NCI-H748 treated with DMSO at 0.1 percent for 48 hours (cell line): ENCODE measurements around the gene KIAA1671.
A peak's percentile ranks its signal among the peaks of the same experiment; 100 is the strongest.

Experiments used
- DNase-seq: peaks from one replicate; lab custom pipeline; 2025; lab: John Stamatoyannopoulos, UW

The KIAA1671 gene

DNA sequence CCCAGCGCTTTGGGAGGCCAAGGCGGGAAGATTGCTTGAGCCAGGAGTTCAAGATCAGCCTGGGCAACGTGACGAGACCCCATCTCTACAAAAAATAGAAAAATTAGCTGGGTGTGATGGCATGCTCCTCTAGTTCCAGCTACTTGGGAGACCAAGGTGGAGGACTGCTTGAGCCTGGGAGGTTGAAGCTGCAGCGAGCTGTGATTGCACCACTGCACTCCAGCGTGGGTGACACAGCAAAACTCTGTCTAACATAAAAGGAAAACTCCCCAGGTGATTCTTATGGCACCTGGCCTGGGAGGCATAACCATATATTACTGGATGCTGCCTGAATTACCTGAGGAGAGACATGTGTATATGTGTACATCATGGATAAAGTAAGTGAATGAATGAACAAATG lies 29.1 kb downstream of the KIAA1671 start:
- DNase-seq, result no peak

DNA sequence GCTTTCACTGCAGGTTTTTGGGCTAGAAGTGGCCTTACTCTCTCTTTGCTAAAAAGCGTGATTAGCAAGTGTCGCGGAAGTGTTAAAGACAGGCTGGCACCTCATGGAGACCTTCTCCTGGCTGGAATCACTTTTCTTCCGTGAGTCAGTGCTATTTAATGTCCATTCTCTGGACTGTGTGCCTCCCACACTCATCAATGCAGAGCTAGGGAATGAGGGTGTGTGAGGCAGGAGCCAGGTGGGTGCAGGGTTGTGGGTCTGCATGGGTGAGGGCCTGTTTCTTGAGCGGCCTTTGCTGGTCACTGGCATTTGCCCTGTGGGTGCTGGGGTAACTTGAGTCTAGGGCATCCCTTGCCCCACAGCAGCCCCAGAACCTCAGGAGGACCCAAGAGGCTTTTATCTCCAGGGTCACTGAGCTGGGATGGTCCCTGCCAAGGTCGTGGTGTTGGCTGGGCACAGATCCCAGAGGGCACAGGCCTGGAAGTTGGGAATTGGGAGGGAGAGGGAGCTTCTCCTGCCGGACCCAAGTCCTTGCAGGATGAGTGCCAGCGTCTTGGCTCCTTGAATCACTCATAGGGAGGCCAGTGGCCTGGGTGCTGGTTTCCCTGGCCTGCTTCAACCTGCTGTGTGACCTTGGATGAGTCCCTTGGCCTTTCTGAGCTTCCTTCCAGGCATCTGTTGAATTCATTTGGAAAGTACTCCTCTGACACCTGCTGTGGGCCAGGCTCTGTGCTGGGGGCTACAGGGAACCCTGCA lies 30.0 kb downstream of the KIAA1671 start:
- no peak for DNase-seq

DNA sequence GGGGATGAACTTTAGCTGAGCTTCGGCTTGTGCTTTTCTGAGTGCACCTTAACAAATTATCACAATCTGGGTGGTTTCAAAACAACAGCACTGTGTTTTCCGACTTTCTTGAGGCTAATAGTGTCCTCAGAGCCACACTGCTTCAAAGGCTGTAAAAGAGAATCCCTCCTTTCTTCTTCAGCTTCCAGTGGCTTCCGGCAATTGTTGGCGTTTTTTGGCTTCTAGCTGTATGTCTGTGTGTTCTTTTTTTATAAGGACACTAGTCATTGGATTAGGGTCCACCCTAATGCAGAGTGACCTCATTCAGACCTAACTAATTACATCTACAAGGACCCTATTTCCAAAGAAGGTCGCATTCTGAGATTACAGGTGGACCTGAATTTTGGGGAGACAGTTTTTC lies 30.6 kb downstream of the KIAA1671 start:
- DNase-seq, result no peak

DNA sequence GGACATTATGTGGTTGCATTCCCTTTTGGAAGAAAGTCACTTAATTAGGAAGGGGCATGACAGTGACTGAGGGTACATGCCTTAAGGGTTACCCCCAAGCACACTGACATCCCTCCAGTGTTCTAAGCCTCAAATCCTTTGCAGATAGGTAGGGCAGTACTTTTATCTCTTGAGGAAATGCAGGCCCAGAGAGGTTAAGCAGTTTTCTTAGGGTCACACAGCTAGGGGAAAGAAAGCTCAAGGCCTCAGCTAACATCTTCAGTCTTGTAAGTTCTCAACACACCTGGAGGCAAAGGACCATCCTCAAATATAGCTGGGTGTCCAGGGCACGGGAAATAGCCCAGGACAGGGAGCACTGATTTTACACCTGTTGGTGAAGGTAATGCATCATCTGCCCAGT lies 31.6 kb downstream of the KIAA1671 start:
- DNase-seq, result no peak

DNA sequence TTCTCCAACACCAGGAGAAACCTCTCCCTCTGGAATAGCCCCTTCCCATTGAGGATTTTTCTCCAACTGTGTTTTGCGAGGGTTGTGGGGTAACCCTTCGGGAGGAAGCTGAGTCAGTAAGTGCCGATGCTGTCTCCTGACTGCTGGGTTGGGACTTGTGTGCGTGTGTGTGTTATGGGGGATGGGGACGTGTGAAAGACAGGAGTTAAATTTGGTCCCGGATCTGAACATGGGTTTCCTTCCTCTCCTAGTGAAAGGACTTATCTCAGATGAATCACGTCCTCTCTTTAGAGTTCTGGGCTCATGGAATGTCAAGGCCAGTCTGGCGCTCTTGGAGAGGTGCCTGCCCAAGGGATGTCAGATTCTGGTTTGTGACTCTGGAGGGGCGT lies 33.3 kb downstream of the KIAA1671 start:
- no peak for DNase-seq

DNA sequence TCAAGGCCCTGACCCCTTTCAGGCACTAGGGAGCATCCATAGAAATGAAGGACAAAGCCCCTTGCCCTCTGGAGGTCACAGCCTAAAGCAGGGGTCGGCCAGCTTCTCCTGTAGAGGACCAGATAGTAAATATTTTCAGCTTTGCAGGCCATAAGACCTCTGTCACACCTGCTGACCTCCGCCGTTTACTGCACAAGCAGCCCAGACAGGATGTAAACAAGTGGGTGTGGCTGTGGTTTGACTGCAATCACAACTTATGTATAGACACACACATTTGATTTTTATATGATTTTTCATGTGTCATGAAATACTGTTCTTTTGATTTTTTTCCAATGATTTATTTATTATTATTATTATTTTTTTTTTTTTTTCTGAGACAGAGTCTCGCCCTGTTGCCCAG lies 34.3 kb downstream of the KIAA1671 start:
- DNase-seq, result no peak

DNA sequence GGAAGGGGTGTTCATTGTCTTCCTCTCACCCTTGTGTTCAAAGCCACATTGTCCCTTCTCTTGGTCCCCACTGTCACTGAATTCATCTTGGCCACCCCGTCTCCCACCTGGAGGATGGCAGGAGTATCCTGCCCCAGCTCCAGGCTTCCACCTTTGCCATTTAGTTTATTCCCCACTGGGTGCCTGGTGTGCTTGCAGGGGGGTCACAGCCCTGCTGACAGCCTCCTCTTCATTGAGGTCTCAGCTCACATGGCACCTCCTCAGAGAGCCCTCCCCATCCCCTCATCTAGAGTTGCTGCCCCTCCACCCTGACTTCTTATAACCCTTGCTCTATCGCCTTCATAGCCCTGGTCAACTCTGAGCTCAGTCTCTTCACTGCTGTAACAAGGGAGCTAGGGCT lies 36.6 kb downstream of the KIAA1671 start:
- no peak for DNase-seq

DNA sequence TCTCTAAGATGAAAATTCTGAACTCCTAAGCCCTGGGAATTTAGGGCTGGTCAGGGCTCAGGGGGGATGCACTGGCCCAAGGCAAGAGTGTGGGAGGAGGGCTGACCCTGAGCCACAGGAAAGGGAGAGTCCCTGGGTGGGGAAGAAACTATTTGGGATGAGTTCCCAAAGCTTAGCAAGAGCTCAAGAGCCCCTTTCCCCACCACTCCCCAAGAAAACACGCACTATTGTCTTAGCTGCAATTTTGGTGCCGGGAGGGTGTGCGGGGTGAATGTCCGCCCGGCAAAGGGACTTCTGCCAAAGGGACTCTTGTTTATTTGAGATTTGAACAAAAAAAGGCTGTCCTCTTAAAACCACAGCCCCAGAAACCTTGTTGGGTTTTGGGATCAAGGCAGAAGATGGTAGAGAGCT lies 37.0 kb downstream of the KIAA1671 start:
- no peak for DNase-seq

DNA sequence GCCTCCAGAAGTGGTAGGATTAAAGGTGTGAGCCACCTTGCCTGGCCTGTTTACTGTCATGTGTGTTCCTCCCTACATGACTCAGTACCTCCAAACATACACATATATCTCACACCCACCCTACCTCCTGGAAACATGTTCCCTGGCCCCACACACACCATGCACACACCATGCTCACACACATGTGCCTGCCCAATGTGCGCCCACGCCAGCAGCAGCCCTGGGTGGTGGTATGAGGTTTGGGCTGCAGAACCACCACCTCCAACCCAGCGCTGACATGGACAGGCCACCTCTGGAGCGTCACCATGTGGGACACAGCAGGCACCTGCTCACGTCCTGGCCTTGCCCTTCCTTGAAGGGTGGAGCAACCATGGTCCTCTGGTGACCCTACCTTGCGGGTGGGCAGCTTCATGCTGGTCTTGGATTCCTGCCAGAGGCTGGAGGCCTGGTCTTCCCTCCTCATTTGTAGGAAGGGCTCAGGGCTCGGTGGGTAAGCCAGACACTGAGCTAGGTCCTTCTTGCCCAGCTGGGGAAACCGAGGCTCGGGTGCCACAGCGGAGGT lies 37.9 kb downstream of the KIAA1671 start:
- DNase-seq, result no peak

DNA sequence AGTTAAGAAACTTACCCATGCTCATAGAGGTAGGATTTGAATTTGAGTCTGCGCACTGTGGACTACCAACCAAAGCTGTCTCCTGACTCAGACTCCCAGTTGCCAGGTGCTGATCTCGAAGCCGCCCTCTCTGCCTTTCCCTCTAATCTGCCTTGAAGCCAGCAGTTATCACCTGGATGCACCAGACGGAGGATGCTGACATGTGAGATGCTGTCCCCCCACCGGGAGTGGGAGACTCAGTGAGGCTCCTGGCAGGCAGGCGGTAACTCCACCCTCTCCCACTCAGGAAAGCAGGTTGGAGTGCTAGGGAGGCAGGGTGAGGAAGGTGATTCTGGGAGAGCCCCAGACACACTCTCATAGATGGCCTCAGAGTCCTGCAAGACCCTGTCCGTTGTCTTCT lies 40.4 kb downstream of the KIAA1671 start:
- no peak for DNase-seq

DNA sequence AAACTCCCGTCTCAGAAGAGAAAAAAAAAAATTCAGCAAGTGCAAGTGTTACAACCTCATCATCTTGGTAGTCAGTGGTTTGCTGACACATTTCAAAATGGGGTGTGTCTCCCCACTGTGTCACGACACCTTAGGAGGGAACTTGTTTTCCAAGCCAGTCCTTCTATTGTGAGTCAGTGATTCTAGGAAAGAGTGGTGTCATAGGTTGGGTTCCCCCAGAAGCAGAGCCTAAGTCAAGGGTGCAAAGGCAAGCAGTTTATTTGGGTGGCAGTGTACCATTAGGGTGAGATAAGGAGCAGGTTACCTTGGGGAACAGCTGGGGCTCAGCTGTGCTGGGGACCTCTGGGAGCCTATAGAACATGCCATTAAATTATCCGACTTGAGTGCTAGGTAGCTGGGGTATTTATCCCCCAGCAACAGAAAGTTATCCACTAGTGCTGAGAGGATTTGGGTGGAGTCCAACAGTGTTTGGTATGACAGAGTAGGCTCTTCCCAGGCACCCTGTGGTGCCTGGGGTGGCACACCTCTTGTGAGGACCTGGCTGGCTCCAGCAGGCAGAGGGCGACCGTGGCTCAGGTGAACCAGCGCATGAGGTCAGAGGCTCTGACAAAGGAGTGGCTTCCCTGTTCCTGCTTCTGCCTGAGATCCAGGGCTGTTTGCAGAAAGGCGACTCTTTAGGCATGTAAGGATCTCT lies 41.7 kb downstream of the KIAA1671 start:
- no peak for DNase-seq

DNA sequence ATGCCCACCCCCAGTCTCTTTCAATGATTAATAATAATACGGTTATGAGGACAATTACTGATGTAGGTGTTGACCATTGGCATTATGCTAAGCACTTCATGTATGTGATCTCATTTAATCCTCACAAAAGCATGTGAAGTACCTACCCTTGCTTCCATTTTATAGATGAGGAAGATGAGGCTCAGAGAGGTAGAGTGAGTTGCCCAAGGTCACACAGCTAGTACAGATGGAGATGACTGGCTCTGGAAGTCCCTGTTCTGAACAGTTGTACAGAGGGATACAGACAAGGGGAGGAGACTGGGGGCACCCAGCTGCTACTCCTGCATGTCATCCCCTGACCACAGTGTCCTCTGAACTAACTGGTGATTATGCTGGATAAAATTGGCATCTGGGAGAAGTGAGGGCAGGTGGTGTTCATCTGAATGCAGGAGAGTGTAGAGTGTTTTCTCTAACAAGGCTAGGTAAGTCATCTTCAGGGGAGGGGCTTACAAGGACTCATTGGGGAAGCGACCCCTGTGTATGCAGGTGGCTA lies 43.2 kb downstream of the KIAA1671 start:
- no peak for DNase-seq

DNA sequence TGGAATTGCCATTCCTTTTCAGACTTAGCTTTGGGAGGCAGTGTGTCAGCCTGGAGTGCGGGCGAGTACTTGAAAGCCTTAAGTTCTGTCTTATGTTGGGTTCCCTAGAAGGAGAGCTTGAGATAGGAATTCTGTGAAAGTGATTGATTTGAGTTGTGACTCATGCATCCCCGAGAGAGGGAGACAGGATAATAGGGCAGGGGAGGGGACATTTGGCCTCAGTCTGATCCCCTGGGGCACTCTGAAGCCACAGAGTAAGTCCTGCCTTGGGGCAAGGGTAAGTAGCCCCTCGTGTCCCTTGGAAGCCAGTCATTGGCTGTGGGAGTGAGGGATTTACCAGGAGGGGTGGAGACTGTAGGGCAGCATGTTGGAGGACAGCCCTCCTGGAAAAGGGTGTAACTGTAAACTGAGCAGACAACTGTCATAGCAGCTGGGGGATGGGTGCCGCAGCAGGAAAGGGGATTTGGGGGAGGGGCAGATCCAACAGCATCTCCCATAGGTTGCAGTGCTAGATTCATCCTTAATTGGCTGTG lies 44.0 kb downstream of the KIAA1671 start:
- DNase-seq, result peak; percentile 4

DNA sequence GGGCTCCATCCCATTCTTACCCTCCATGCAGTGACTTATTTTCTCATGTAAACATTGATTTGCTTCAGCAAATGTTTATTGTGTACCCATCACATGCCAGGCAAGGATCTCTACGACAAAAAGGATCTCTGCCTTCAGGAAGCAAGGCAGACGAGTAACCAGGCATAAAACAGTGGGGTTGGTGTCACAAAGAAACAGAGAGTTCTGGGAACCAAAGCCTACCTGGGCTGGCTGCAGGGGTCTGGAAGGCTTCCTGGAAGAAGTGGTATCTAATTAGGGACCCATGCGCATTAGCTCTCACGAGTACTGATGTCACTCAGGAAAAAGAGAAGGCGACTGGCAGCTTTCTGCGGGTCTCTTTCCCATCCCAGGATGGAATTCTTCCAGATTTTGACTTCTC lies 44.5 kb downstream of the KIAA1671 start:
- no peak for DNase-seq

DNA sequence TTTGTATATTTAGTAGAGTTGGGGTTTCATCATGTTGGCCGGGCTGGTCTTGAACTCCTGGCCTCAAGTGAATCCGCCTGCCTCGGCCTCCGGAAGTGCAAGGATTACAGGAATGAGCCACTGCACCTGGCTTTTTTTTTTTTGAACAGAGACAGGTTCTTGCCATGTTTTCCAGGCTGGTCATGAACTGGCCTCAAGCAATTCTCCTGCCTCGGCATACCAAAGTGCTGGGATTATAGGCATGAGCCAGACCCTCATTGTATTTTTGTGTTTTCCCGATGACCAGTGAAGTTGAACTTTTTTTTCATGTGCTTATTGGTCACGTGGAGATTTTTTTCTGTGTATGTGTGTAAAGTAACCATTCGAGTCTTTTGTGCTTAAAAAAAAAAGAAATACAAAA lies 48.2 kb downstream of the KIAA1671 start:
- no peak for DNase-seq

DNA sequence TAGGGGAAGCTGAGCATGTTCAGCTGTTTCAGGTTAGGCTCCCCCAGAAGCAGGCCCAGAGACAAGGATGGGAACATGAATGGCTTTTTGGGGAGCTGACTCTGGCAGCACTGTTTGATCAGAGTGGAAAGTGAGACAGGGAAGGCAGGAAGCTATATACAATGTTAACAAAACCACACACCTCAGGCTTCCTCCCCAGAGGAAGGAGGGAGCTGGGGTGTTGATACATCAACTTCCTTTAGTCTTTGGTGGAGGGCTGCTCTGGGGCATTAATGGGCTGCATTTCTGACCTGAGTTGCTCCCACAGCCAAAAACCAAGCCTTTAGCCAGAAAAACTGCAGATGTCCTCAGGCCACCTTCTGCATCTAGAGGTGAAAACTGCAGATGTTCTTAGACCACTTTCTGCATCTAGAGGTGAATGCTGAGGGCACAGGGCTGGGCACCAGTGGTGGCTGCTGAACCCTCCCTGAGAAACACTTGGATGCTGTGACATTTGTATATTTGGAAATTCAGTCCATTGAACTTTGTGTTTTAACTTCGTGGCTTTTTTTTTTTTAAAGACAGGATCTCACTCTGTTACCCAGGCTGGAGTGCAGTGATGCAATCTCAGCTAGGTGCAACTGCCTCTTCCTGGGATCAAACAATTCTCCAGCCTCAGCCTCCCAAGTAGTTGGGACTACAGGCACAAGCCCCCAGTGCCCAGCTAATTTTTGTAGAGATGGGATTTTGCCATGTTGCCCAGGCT lies 49.9 kb downstream of the KIAA1671 start:
- no peak for DNase-seq

DNA sequence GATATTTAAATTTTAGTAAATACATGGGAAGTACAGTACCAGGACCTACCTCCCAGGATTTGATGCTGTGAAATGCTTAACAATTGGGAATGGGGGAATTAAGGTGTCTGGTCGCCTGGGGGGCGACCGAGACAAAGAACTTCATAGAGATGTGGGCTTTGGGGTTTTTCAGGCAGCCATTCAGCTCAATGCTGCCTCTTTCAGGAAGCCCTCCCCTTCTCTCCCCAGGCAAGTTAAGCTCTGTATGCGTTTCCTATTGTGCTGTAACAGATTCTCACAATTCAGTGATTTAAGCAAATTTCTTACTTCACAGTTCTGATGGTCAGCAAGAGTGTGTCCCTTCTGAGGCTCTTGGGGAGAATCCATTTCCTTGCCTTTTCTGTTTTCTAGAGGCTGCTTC lies 53.8 kb downstream of the KIAA1671 start:
- no peak for DNase-seq

DNA sequence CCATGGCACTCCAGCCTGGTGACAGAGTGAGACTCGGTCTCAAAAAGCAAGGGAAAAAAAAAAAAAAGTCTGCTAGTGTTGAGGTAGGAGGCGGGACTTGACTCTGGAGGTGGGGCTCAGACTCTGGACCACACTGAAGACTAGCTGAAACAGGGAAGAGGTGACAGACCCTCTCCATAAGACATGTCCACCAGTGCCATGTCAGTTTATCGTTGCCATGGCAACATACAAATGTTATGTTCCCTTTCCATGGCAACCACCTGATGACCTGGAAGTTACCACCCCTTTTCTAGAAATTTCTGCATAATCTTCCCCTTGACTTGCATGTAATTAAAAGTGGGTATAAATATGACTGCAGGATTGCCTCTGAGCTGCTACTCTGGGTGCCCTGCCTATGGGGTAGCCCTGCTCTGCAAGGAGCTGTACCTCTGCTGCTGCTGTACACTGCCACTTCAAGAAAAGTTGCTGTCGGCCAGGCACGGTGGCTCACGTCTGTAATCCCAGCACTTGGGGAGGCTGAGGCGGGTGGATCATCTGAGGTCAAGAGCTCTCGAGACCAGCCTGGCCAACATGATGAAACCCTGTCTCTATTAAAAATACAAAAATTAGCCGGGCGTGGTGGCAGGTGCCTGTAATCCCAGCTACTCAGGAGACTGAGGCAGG lies 55.1 kb downstream of the KIAA1671 start:
- no peak for DNase-seq

DNA sequence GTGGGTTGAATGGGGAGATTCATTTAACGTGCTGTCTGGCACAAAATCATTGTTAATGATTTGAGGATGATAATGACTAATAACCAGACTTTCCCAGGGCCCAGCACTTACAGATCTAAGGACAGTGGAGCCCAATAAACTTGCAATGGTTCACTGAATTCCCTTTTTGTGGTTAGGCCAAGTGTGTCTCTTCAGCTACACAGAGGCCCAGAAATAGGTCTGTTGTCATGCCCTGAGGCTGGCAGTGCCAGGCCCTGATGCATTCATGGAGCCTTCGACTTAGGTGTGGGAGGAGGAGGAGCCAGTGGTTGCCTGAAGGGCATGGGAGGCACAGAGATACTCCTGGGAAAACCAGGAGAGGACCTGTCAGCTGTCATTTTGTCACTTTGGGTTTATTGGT lies 56.1 kb downstream of the KIAA1671 start:
- DNase-seq, result no peak

DNA sequence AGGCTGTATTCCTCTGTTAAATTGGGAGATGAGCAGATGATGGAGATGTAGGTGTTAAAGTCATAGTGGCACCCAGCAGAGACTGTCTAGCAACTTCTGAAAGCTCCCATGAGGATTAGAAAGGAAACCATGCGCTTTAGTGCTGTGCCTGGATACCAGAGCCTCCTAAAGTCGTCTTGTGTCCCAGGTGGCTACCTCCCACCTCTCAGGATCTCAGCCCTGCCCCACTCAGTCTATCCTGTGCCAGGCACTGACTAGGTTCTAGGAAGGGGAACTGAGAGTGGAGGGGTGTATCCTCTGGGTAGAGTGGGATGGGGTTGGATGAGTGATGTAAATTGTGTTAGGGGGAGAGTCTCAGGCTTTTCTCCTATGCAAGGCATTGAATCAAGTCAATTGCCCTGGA lies 60.2 kb downstream of the KIAA1671 start:
- no peak for DNase-seq

DNA sequence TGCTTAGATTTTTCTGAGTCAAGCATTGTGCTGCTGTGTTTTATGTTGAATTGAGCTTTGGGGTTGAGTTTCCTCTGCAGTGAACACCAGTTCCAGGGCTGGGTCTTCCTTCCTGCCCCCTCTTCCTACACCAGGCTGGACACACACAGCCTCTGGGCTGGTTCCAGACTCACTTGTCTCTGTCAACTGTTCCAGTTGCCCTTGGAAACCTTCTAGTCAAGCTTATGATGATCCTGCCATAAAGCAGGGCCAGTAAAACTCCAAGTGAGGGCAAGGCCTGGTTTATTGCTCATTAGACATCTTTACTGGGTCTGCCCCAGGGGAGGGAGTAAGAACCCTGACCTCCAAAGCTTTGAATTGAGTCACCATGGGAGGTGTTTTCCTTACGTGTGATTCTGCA lies 61.1 kb downstream of the KIAA1671 start:
- no peak for DNase-seq
